ENCODE data around the gene CACNA1S. TPM values are rescaled to one million over a fixed set of nuclear protein-coding genes. Genes with fewer than 3 reads are reported as not detected.

The CACNA1S gene
- total RNA-seq, 1 donor from 2014 or later: 0.06 TPM

GRCh38 chr1:201042779-201043461 lies 69.3 kb downstream of the CACNA1S start:
- Histone ChIP-seq H3K4me3 (no peak overlapping the region), H3K36me3 (no peaks in the 10 kb centered on the region), H3K27me3 (ENCODE audit: low read depth) (no peaks in the 10 kb centered on the region), H3K27ac (no peak overlapping the region), H3K9me3 (no peaks in the 10 kb centered on the region), H3K4me1 (no peaks in the 10 kb centered on the region)
- intact Hi-C loops (cut with DNase I): loop anchor here (5.0 kb wide), 1 partner anchor 71 kb away; no protein-coding TSS in a partner anchor
- ATAC-seq (peak; percentile 79 to 86), DNase-seq (peak; percentile 69)
- TF ChIP-seq CTCF (IDR thresholded peaks at IDR 0.05): peak; percentile 84

GRCh38 chr1:201041011-201041410 lies 71.2 kb downstream of the CACNA1S start:
- Histone ChIP-seq H3K4me3 (no peak overlapping the region), H3K36me3 (no peaks in the 10 kb centered on the region), H3K9me3 (no peaks in the 10 kb centered on the region), H3K4me1 (no peaks in the 10 kb centered on the region), H3K27me3 (ENCODE audit: low read depth) (no peaks in the 10 kb centered on the region), H3K27ac (no peak overlapping the region)
- no peak for DNase-seq
- no peak for ATAC-seq
- intact Hi-C loops (cut with DNase I): loop anchor here (5.0 kb wide), 1 partner anchor 69 kb away; no protein-coding TSS in a partner anchor
- TF ChIP-seq CTCF (IDR thresholded peaks at IDR 0.05): no peak

- ATAC-seq (no peak), DNase-seq (no peak)
- Histone ChIP-seq H3K27me3 (ENCODE audit: low read depth) (no peaks in the 10 kb centered on the region), H3K9me3 (no peaks in the 10 kb centered on the region), H3K4me1 (no peaks in the 10 kb centered on the region), H3K4me3 (no peak overlapping the region), H3K36me3 (no peaks in the 10 kb centered on the region), H3K27ac (no peak overlapping the region)
- no peak for TF ChIP-seq CTCF (IDR thresholded peaks at IDR 0.05)
- intact Hi-C loops (cut with DNase I): loop anchor here (5.0 kb wide), 1 partner anchor 68 kb away; no protein-coding TSS in a partner anchor
These were observed 72.3 kb downstream of the CACNA1S start for GRCh38 chr1:201039876-201040275.

GRCh38 chr1:201039418-201039817 lies 72.8 kb downstream of the CACNA1S start:
- H3K9me3 ChIP-seq: no peaks in the 10 kb centered on the region
- no peak overlapping the region for H3K27ac ChIP-seq
- no peak overlapping the region for H3K4me3 ChIP-seq
- H3K4me1 ChIP-seq: no peaks in the 10 kb centered on the region
- H3K27me3 ChIP-seq (ENCODE audit: low read depth): no peaks in the 10 kb centered on the region
- intact Hi-C loops (cut with DNase I): no loop called here
- TF ChIP-seq CTCF (IDR thresholded peaks at IDR 0.05): no peak
- H3K36me3 ChIP-seq: no peaks in the 10 kb centered on the region
- DNase-seq (no peak), ATAC-seq (no peak)

- H3K4me1 ChIP-seq: no peaks in the 10 kb centered on the region
- no peaks in the 10 kb centered on the region for H3K27me3 ChIP-seq (ENCODE audit: low read depth)
- no peak overlapping the region for H3K27ac ChIP-seq
- no peak for DNase-seq
- intact Hi-C loops (cut with DNase I): no loop called here
- no peak for ATAC-seq
- no peak for TF ChIP-seq CTCF (IDR thresholded peaks at IDR 0.05)
- H3K9me3 ChIP-seq: no peaks in the 10 kb centered on the region
- H3K36me3 ChIP-seq: no peaks in the 10 kb centered on the region
- H3K4me3 ChIP-seq: no peak overlapping the region
These were observed 73.9 kb downstream of the CACNA1S start for GRCh38 chr1:201038186-201038876.
